Neural crest cell (in vitro differentiated cells): ENCODE data around the gene PTMS. TPM values are rescaled to one million over a fixed set of nuclear protein-coding genes. Genes with fewer than 3 reads are reported as not detected.

Source experiments
- DNase-seq: peaks from one replicate; pipeline ENCODE4 v3.0.0; 2021; ENCODE audit warnings: low read depth, mixed read lengths, low spot score
- H3K27ac Mint-ChIP-seq: one replicate; pipeline ENCODE4 v1.8.0; 2021; ENCODE audit warnings: mild to moderate bottlenecking, mixed read lengths; ENCODE audit not compliant: unreplicated experiment
- H3K27me3 Mint-ChIP-seq: 2 replicates; pipeline ENCODE4 v1.8.0; 2021; ENCODE audit warnings: low read depth, mild to moderate bottlenecking, mixed read lengths
- H3K36me3 Mint-ChIP-seq: 2 replicates; pipeline ENCODE4 v1.8.0; 2021; ENCODE audit warnings: low read depth, mild to moderate bottlenecking, mixed read lengths
- H3K4me1 Mint-ChIP-seq: 2 replicates; pipeline ENCODE4 v1.8.0; 2021; ENCODE audit warnings: mixed read lengths
- H3K4me3 Mint-ChIP-seq: one replicate; pipeline ENCODE4 v1.8.0; 2021; ENCODE audit warnings: mild to moderate bottlenecking, mixed read lengths
- H3K9me3 Mint-ChIP-seq: 2 replicates; pipeline ENCODE4 v1.8.0; 2021; ENCODE audit warnings: mixed read lengths
- total RNA-seq: library from RNA; stranded (reverse); gene quantifications from 2 replicates; pipeline ENCODE4 v1.2.1, GENCODE V29; 2021
- TF ChIP-seq, protein P1 (sequence below): fragments of 200-600 bp; sonication (generic); conservative IDR thresholded peaks from 2 replicates; pipeline ENCODE4 v1.5.0; 2021; ENCODE audit warnings: antibody characterized with exemption, mild to moderate bottlenecking

PTMS gene
- total RNA-seq, 1 donor from 2014 or later = 669 TPM

GRCh38 chr12:6725350-6725749 lies 40.8 kb upstream of the PTMS start:
- H3K4me3 Mint-ChIP-seq = peak overlapping the region; percentile 17
- TF ChIP-seq, protein P1, sequence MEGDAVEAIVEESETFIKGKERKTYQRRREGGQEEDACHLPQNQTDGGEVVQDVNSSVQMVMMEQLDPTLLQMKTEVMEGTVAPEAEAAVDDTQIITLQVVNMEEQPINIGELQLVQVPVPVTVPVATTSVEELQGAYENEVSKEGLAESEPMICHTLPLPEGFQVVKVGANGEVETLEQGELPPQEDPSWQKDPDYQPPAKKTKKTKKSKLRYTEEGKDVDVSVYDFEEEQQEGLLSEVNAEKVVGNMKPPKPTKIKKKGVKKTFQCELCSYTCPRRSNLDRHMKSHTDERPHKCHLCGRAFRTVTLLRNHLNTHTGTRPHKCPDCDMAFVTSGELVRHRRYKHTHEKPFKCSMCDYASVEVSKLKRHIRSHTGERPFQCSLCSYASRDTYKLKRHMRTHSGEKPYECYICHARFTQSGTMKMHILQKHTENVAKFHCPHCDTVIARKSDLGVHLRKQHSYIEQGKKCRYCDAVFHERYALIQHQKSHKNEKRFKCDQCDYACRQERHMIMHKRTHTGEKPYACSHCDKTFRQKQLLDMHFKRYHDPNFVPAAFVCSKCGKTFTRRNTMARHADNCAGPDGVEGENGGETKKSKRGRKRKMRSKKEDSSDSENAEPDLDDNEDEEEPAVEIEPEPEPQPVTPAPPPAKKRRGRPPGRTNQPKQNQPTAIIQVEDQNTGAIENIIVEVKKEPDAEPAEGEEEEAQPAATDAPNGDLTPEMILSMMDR = no peak
- peaks cover 3% of the 10 kb centered on the region for H3K27me3 Mint-ChIP-seq

GRCh38 chr12:6729186-6729585 lies 37.0 kb upstream of the PTMS start:
- TF ChIP-seq, protein P1 = no peak
- no peak overlapping the region for H3K4me3 Mint-ChIP-seq
- peaks cover 8% of the 10 kb centered on the region for H3K36me3 Mint-ChIP-seq
- H3K4me1 Mint-ChIP-seq = peaks cover 10% of the 10 kb centered on the region
- no peak for DNase-seq
- no peaks in the 10 kb centered on the region for H3K9me3 Mint-ChIP-seq
- no peak overlapping the region for H3K27ac Mint-ChIP-seq
- no peaks in the 10 kb centered on the region for H3K27me3 Mint-ChIP-seq

More at GRCh38 chr12:6725350-6725749, 40.8 kb upstream of the PTMS start:
- no peaks in the 10 kb centered on the region for H3K9me3 Mint-ChIP-seq
- H3K27ac Mint-ChIP-seq = peak overlapping the region; percentile 31
- H3K4me1 Mint-ChIP-seq = peaks cover 19% of the 10 kb centered on the region
- H3K36me3 Mint-ChIP-seq = peaks cover 5% of the 10 kb centered on the region
- DNase-seq = no peak

DNA sequence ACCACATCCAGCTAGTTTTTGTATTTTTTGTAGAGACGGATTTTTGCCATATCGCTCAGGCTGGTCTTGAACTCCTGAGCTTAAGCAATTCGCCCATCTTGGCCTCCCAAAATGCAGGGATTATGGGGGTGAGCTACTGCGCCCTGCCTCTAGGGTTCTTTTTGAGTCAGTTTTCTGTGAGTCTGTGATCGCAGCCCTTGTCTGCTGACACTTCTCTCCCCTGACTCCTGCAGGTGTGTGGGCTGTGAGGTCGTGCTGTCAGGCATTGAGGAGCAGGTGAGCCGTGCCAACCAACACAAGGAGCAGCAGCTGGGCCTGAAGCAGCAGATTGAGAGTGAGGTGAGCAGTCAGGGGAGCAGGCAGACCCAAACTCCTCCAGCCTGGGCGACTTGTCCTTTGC lies 36.0 kb upstream of the PTMS start:
- Mint-ChIP-seq H3K27me3 (no peaks in the 10 kb centered on the region), H3K4me3 (no peak overlapping the region)

DNA sequence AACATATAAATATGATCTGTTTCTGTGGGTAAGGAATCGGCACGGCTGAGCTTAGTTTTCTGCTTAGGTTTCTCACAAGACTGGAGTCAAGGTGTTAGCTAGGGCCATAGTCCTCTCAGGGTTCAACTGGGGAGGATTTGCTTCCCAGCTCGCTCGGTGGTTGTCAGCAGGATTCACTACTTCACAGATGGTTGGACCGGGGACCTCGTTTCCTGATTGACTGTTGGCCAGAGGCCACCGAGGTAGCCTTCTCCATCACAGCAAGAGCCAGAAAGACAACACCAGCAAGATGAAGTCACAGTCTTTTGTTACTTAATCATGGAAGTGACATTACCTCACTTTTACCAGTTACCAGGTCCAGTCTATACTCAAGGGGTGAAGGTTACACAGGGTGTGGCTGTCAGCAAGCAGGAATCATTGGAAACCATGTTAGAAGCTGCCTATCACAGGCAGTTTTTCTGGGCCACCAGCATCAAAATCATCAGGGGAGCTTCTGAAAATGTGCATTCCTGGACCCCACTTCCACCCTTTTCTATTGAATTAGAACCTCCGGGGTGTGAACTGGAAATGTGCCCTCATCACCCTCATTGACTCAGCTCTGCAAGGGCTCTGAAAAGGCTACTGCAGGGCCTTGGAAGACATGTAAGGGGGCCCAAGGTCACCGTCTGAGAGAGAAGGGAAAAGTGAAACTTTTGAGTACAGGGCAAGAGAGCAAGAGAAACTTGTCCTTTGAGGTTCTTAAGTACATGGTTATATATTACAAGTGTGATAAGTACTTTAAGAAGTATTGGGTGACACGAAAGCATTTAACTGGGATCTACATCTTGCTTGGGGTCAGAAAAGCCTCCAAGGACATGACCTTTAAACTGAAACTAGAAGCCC lies 31.4 kb upstream of the PTMS start:
- TF ChIP-seq, protein P1 = no peak
- H3K9me3 Mint-ChIP-seq = no peaks in the 10 kb centered on the region
- no peaks in the 10 kb centered on the region for H3K27me3 Mint-ChIP-seq
- no peak for DNase-seq
- peaks cover 6% of the 10 kb centered on the region for H3K4me1 Mint-ChIP-seq
- H3K36me3 Mint-ChIP-seq = peaks cover 5% of the 10 kb centered on the region
- no peak overlapping the region for H3K27ac Mint-ChIP-seq
- no peak overlapping the region for H3K4me3 Mint-ChIP-seq

More for the DNA sequence above, 36.0 kb upstream of the PTMS start:
- DNase-seq = no peak
- TF ChIP-seq, protein P1 = no peak
- H3K9me3 Mint-ChIP-seq = no peaks in the 10 kb centered on the region
- H3K27ac Mint-ChIP-seq = no peak overlapping the region
- peaks cover 4% of the 10 kb centered on the region for H3K4me1 Mint-ChIP-seq
- H3K36me3 Mint-ChIP-seq = peaks cover 8% of the 10 kb centered on the region

DNA sequence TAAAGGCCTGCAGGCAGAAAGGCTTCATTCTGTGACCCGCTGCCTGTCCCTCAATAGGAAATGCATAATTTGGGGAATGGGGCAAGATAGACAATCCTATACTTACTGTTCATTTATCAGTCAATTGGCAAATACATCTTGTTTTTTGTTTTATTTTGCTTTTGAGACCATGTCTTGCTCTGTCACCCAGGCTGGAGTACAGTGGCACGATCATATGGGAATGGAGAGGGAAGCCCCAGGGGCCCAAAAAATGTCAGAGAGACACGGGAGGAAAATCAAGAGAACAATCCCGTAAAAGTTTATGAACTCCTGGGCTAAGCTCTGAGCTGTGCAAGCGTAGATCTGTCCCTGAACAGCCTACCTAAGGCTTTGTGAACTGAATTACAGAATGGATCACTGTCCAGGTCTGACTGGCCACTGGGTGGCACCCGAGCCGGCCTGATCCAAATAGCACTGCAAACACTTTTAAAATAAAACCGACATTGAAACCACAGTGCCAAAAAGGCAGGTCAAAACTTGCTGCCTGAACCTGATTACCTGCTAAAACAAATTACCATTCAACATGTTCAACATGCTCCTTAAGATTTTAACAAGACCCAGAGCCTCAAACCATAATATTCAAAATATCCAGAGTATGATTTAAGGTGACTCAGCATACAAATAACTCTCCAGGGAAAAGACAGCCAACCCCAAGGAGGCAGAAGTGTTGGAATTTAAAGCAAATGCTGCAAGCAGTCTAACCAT lies 30.5 kb upstream of the PTMS start:
- H3K4me1 Mint-ChIP-seq = peaks cover 6% of the 10 kb centered on the region
- peak; percentile 42 for DNase-seq
- no peak overlapping the region for H3K4me3 Mint-ChIP-seq
- TF ChIP-seq, protein P1 = peak; percentile 89
- no peaks in the 10 kb centered on the region for H3K27me3 Mint-ChIP-seq
- H3K36me3 Mint-ChIP-seq = peaks cover 2% of the 10 kb centered on the region
- H3K27ac Mint-ChIP-seq = no peak overlapping the region
- no peaks in the 10 kb centered on the region for H3K9me3 Mint-ChIP-seq
